ENCODE measurements around the gene TPX2. TPM values are rescaled to one million over a fixed set of nuclear protein-coding genes. Genes with fewer than 3 reads are reported as not detected.

The TPX2 gene
- total and polyA plus RNA-seq, 2 of the 8 experiments (the other 6 are each of a cell fraction or from before 2014, with no cell fraction given) = 43.6 to 125 TPM

DNA sequence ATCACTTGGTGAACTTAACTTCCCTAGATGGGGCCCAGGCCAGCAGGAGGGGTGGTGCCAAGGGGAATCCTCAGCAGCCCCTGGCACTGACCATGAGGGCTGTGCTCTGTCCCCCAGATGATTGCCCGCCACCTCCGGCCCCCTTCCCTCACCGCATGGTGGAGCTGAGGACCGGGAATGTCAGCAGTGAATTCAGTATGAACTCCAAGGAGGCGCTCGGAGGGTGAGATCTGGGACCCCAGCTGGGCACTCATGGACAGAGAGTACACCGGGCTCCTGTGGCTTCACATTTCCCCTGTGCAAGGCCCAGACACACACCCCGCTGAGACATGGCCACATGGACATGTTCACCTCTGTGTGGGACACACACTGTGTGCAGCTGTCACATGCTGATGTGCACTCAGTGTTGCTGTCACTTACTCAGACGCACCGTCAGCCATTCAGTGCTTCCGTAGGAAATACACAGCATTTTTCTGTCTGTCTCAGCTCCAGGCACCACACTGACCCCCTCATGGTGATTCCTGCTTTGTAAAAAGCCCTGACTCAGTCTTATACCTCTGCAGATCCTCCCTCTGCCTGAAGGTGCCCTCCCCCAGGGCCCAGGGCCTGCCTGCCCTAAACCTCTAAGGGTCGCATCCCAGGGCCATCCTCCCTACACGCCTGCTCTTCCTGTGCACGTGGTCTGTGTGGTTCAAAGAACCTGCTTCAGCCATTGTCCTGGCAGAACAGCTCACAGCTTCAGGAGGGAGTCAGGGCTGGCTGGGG is 84.5 kb downstream of the TPX2 start:
- no peaks in the 10 kb centered on the region for H4K20me1 ChIP-seq (replicated peaks in 1 of 2; ENCODE audit: control insufficient read depth in 1 of 2, insufficient read depth in 2 of 2, low read length in 2 of 2)
- no peaks in the 10 kb centered on the region for H3K36me3 ChIP-seq (ENCODE audit: control insufficient read depth in 2 of 4, insufficient read depth in 4 of 4, low read length in 3 of 4)
- no peak overlapping the region for H4K5ac ChIP-seq (ENCODE audit: insufficient read length, low read depth, low read length)
- no peak for FAIRE-seq
- no peak overlapping the region for H3K27ac ChIP-seq (ENCODE audit: low read depth, low read length)
- no peak overlapping the region for H3K23ac ChIP-seq (ENCODE audit: insufficient read length)
- WGBS, 2 experiments (ENCODE audit: extremely low coverage in 1 of 2, insufficient coverage in 1 of 2, insufficient read length in 1 of 2, insufficient replicate concordance in 2 of 2, low coverage in 1 of 2, low lambda C conversion rate in 2 of 2, missing lambda C conversion rate in 1 of 2) = 82% methylated on average over 14 of the region's 14 CpGs; no CpG with 5 or more reads in 1 of the 2 experiments
- H2BK15ac ChIP-seq (ENCODE audit: low read length) = no peak overlapping the region
- no peak overlapping the region for H3K14ac ChIP-seq (ENCODE audit: insufficient read length)
- H4K91ac ChIP-seq (replicated peaks; ENCODE audit: insufficient read length, low read length) = no peak overlapping the region
- H3K18ac ChIP-seq (ENCODE audit: extremely low read depth, low read length) = peak overlapping the region; percentile 15; the same call in 1 of the 2 replicates
- no peak overlapping the region; a peak in 1 of 4 replicates for H3K4me2 ChIP-seq (ENCODE audit: insufficient read depth in 1 of 2, low read depth in 2 of 2, low read length in 2 of 2)
- no peak overlapping the region for H3K9ac ChIP-seq (replicated peaks in 1 of 4; ENCODE audit: extremely low read depth in 1 of 4, low read depth in 3 of 4, low read length in 3 of 4)
- H3K4me3 ChIP-seq (ENCODE audit: extremely low read depth in 1 of 4, insufficient read depth in 2 of 4, low read depth in 3 of 4, low read length in 4 of 4) = peak overlapping the region in 1 of 4 experiments; percentile 35; a peak in 1 of 8 replicates
- no peaks in the 10 kb centered on the region for H3K79me1 ChIP-seq (ENCODE audit: low read depth, low read length)
- no peaks in the 10 kb centered on the region for H3K9me3 ChIP-seq (ENCODE audit: insufficient read depth in 2 of 2, low read depth in 1 of 2, low read length in 1 of 2)
- ChIA-PET CTCF (ENCODE audit: partially characterized antibody) (interaction anchor here (0.6 to 6.6 kb wide), 43 partner anchors 8 to 829 kb away, joined by 3 to 73 read pairs (median 4); partner anchors contain the start of genes FOXS1, PDRG1 and XKR7), POLR2A (ENCODE audit: partially characterized antibody) (interaction anchor here (1.1 to 1.3 kb wide), 3 partner anchors 8 to 151 kb away, joined by 3 read pairs; no protein-coding TSS in a partner anchor)
- H2BK120ac ChIP-seq (replicated peaks; ENCODE audit: low read depth, low read length) = no peak overlapping the region
- no peak overlapping the region; the same call in 1 of the 2 replicates for H2BK20ac ChIP-seq (ENCODE audit: low read length)
- no peak overlapping the region for H2AK5ac ChIP-seq (ENCODE audit: low read depth, low read length)
- no peak for DNase-seq (ENCODE audit: low read depth in 1 of 2, low spot score in 2 of 2)
- no peak overlapping the region for H2BK5ac ChIP-seq (ENCODE audit: low read depth, low read length)
- peak in 1 of 2 experiments; percentile 21; a peak in 2 of 4 replicates for TF ChIP-seq RAD21 (IDR thresholded peaks at IDR 0.05 in 1 of 2, conservative IDR thresholded peaks at IDR 0.05 in 1 of 2; ENCODE audit: low read depth in 2 of 2, low read length in 2 of 2)
- no peak for TF ChIP-seq CBX8 (IDR thresholded peaks at IDR 0.05; ENCODE audit: borderline replicate concordance, low read depth, low read length)
- TF ChIP-seq RNF2 (IDR thresholded peaks at IDR 0.05; ENCODE audit: borderline replicate concordance, low read depth, low read length, missing control alignments, poor library complexity, severe bottlenecking) = no peak
- no peak overlapping the region for H2AFZ ChIP-seq (ENCODE audit: low read length)
- H2BK12ac ChIP-seq (ENCODE audit: low read depth, low read length) = peak overlapping the region; percentile 71; the same call in 1 of the 2 replicates
- peaks cover 0 to 8% (median 2%) of the 10 kb centered on the region in 4 experiments; a peak in 4 of 7 replicates for H3K4me1 ChIP-seq (replicated peaks in 1 of 4; ENCODE audit: control insufficient read depth in 3 of 4, insufficient read depth in 4 of 4, low read length in 3 of 4)
- H3K4ac ChIP-seq (replicated peaks; ENCODE audit: insufficient read length, low read depth, low read length) = no peak overlapping the region
- H4K8ac ChIP-seq (ENCODE audit: extremely low read depth, insufficient read depth, low read length) = no peak overlapping the region; the same call in 1 of the 2 replicates
- no peaks in the 10 kb centered on the region for H3K23me2 ChIP-seq (ENCODE audit: low read depth, low read length)
- H3K56ac ChIP-seq (replicated peaks; ENCODE audit: insufficient read length, low read depth, low read length) = peak overlapping the region; percentile 13
- H3K27me3 ChIP-seq (replicated peaks in 1 of 4; ENCODE audit: control insufficient read depth in 3 of 4, extremely low read depth in 1 of 4, insufficient read depth in 3 of 4, low read length in 3 of 4) = no peaks in the 10 kb centered on the region
- no peaks in the 10 kb centered on the region for H3K79me2 ChIP-seq (ENCODE audit: control insufficient read depth in 1 of 2, insufficient read depth in 2 of 2, low read length in 2 of 2)
